CD4-positive, alpha-beta T cell treated with Interleukin-15 for 1 hour (primary cell): ENCODE results near the gene CNTN5.
"Not testable (repeated sequence)": the region's sequence is repeated elsewhere in the genome, so short reads cannot be mapped to it uniquely, and the experiment has no call there.

Source experiments
- DNase-seq: peaks from one replicate; pipeline ENCODE4 v3.0.0-alpha.2; 2020

CNTN5 gene

DNA sequence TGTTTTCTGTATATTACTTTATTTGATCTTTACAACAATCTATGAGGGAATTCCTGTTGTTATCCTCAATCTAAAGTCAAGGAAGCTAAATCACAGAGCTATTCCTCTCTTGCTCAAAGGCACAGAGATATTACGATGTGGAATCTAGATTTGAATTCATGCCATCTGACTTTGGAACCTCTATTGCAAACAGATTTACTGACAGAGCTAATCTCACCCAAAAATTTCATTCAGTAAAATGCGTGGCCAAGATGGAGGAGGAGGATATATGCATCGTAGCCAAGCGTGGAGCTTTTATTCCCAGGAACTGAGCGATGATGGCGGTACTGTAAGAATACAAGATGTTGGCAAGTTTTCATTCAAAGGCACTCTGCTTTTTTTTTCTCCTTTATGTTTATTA, 791.8 kb downstream of the CNTN5 start:
- no peak for DNase-seq

DNA sequence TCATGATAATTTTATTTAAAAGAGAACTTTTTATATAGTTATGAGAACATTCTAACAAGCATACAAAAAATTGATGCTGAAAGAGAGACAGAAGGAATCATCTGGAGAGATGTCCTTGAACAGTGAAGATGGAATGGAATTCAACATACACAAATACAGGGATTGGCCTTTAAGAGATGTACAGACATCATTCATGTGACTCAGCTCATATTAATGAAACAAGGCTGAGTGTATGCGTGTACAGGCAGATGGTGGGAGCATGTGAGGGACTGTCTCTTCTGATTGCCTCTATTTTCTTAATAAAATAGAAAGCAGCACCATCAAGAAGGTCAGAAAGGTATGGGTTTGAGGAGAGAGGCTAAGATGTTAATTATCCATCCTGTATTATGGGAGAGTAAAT, 793.3 kb downstream of the CNTN5 start:
- DNase-seq: no peak

DNA sequence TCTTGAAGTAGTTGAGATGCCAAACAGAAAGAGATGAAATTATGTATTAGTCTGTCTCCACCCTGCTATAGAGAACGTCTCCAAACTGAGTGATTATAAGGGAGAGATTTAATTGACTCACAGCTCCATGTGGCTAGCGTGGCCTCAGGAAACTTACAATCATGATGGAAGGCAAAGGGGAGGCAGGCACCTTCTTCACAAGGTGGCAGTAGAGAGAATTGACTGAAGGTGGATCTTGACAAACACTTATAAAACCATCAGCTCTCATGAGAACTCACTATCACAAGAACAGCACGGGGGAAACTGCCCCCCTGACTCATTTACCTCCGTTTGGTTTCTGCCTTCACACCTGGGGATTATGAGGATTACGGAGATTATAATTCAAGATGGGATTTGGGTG, 794.0 kb downstream of the CNTN5 start:
- DNase-seq: no peak

DNA sequence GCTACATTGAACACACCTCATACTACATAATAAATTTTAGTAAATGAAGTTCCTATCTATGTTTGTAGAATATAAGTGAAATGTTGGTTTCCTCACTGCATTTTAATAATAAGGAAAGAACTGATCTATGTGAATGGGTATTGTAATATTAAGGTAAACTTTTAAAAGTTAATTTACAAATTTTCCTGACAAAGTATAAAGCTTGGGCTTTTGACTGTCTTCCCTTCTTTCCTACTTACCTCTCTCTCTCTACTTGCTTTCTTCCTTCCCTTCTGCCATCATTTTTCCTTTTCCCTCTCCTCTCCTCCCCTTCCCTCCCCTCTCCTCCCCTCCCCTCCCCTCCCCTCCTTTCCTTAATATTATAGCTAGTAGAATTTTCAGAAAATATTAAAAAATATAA, 798.2 kb downstream of the CNTN5 start:
- no peak for DNase-seq

DNA sequence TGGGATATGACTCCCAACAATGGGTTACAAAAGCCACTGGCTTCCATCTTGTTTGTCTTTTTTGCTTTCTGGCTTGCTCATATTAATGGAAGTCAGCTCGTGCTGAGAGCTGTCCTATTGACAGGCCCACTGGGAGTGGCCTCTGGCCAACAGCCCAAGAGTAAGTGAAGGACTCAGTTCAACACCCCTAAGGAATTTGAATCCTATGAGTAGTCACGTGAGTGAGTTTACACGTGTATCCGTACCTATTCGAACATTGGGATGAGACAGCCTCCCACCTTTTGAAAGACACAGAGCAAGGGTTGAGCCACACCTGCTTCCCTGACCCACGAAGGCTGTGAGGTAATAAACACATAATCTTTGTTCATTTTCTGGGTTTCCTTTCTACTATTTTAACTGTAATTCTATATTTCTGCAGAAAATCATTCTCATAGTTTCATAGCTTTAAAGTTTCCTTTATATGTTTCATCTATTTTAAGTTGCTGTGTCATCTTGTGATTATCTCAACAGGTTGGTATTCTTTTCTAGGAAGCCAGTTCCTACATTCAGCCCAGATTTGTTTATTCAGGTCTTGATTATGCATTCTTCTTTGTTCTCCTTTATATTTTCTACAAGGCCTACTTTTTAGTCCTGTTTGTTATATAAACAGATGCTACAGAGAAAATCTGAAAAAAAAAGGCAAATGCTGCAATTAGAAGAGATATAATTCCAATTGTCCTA, 802.3 kb downstream of the CNTN5 start:
- DNase-seq: no peak

DNA sequence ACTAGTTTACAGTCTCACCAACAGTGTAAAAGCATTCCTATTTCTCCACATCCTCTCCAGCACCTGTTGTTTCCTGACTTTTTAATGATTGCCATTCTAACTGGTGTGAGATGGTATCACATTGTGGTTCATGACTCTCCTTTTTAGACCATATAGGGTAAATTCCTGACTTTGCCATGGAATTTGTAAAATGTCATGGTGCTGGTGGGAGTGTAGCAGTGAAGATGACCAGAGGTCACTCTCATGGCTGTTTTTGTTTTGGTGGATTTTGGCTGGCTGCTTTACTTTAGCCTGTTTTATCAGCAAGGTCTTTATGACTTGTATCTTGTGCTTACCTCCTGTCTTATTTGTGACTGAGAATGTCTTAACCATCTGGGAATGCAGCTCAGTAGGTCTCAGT, 816.0 kb downstream of the CNTN5 start:
- DNase-seq: not testable (repeated sequence)

DNA sequence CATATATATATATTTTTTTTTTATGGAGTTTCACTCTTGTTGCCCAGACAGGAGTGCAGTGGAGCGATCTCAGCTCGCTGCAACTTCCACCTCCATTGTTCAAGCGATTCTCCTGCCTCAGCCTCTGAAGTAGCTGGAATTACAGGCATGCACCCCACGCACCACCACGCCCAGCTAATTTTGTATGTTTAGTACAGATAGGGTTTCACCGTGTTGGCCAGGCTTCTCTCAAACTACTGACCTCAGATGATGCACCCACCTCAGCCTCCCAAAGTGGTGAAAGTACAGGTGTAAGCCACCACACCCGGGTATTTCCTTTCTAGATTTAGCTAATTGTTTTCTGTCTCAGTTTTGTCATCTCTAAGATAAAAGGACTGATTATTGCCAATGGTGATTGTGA, 821.1 kb downstream of the CNTN5 start:
- DNase-seq: no peak

DNA sequence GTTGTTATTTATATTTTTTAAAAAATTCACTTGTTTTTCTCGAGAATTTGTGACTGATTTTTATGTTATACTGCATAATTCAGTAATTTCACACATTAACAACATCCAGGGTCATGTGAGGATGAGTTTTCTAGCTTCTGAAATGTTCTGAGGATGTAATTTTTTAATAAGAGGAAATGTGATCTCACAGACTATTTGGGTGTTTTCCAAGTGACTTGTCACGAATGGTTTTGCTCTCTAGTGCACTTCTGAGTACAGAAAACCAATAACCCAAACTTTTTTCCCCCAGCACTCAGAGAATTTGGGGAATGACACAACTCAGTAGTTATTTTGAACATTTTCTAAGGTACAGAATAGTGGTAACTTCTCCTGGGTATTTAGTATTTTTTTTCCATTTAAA, 845.2 kb downstream of the CNTN5 start:
- DNase-seq: no peak

DNA sequence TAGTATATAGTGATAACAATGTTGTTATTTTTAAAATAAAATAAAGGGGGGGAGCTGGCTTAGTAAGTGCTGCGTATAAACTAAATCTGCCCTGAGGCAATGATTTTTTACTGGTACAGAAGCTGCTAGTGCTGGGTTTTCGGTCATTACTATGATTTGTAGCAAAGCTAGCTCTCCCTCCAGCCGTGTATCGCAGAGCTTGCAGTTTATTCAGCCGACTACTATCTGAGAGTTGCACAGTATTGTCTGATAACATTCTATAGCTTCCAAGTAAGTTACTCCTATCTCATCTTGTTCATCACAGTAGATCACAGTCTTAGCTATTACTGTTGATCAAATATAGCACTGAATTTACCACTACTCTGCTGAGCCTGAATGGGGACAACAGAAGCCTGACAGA, 860.9 kb downstream of the CNTN5 start:
- no peak for DNase-seq

DNA sequence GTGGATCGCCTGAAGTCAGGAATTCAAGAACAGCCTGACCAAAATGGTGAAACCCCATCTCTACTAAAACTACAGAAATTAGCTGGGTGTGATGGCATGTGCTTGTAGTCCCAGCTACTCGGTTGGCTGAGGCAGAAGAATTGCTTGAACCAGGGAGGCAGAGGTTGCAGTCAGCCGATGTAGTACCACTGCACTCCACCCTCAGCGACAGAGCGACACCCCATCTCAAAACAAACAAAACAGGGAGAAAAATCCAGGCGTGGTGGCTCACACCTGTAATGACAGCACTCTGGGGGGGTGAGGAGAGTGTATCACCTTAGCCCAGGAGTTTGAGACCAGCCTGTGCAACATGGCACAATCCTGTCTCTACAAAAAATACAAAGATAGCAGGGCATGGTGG, 864.0 kb downstream of the CNTN5 start:
- no peak for DNase-seq

DNA sequence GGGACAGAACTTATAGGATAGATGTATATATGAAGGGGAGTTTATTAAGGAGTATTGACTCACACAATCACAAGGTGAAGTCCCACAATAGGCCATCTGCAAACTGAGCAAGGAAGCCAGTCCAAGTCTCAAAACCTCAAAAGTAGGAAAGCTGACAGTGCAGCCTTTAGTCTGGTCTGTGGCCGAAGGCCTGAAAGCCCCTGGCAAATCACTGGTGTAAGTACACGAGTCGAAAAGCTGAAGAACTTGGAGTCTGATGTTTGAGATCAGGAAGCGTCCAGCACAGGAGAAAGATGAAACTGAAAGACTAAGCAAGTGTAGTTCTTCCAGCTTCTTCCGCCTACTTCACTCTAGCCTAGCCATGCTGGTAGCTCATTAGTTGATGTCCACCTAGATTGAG, 866.7 kb downstream of the CNTN5 start:
- no peak for DNase-seq

DNA sequence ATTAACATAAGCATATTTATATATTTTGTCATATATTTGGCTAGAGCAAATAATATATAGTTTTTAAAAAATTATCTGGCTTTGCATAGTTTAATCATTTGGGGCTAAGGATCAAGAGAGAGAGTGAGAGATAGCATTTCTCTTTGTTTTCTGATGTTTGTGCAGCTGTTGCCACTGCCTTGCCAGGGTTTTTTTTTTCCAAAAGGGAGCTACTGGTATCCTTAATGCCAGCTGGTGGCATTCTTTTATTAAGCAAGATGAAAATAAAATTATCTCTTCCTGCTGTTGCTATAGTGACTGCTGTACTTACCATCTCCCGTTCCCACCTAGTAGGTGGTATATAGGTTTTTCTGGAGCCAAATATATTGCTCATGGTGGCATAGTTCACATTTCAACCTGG, 873.1 kb downstream of the CNTN5 start:
- DNase-seq: no peak

DNA sequence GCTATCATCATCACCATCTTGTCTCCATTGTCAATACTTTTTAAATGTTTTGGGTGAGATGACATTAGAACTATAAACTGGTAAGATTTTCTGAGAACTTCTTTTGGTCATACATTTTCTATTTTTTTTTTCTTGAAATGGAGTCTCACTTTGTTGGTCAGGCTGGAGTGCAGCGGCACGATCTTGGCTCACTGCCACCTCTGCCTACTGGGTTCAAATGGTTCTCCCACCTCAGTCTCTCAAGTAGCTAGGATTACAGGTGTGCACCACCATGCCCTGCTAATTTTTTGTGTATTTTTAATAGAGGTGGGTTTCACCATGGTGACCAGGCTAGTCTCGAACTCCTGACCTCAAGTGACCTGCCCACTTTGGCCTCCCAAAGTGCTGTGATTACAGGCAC, 880.4 kb downstream of the CNTN5 start:
- no peak for DNase-seq

DNA sequence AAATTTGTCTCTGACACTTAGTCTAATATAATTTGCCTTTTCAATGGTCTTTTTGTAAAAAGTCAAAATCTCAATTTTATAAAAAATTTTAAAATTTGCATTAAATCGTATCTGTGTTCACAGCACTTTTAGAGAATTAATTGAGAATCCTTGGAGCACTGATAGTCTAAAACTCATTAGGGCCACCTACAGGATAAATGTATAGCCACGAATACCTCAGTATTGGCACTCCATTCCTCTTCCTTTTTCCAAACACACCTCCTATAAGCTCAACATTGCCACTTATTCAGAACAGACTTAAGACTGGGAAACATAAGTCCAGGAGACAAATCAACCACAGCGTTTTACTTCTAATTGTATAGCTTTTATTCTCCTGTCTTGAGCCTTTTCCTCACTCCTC, 890.4 kb downstream of the CNTN5 start:
- no peak for DNase-seq

DNA sequence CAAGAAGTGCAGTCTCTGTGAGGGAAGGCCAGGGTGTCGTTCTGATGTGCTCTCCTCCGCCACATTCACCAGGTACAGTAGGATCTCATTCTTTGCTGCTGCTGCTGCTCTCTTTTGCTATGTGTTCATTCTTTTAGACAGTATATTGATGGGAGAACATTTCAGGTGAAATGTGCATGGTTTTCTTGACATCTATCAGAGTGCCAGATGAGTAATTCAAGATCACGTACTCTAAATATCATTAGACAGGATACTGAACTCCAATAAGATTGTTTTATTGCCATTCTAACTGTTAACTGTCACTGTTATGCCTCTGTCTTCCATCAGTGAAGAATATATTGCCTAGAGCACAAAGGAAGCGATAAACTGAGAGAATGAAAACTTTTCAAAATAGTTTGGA, 895.3 kb downstream of the CNTN5 start:
- DNase-seq: no peak

DNA sequence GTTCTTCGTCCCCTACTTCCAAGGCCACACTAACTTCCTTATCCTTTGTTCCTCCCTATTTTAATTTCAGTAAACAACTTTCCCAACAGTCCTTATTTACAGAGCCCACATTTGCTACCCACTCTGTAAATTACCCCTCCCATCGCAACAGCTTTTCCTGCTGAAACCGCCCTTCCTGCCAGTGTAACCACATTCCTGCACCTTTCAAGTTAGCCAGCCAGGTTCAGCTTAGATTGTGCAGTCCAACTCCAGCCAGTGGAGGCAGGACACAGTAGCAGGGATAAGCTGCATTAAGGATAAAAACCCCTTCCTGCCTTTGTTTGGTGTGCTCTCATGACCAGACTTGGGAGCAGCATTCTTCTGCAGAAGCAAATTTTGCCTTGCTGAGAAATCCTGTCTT, 898.0 kb downstream of the CNTN5 start:
- no peak for DNase-seq

DNA sequence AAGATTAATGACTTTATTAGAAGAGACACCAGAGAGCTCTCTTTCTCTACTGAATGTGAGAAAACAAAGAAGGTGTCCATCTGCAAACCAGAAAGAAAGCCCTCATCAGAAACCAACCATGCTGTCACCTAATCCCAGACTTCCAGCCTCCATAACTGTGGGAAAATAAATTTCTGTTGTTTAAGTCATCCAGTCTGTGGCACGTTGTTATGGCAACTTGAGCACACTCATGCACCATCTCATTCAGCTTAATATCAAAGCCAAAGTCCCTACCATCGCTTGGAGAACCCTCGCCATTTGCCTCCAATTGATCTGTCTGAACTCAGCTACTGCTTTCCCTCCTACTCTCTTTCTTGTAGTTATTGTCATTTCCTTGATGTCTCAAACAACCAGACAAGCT, 900.2 kb downstream of the CNTN5 start:
- no peak for DNase-seq

DNA sequence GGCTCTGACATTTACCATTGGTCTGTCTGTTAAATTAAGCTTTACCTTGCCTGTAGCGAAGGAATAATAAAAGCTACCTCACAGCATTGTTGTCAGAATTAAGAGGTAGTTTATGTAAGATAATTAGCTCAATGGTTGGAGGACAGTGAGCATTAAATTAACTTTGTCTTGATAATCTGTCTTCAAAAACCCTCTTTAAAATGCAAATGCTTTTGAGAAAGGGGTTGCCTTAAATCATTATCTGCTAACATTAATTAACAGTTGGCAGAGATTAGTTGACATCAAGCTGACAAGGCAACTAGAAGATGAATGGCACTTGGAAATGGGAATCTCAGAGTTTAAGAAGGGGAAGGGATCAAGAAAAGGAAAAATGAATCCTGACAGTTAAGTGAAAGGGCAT, 905.2 kb downstream of the CNTN5 start:
- no peak for DNase-seq

DNA sequence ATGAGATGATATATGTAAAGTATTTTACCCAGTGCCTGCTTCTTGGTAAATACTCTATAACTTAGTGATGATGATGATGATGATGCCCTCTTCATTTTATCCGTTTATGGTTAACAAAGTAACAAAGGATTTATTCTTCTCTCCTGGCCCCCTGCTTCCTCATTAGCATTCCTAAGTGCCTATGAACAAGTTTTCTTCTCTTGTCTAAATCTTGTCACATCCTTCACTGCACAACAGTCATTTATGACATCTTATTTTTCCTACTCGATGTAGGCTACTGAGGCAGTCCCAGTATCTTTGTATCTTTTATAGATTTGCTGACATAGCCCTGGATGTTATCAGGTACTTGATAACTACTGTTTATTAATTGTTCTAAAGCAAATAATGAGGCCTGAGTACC, 911.9 kb downstream of the CNTN5 start:
- no peak for DNase-seq

DNA sequence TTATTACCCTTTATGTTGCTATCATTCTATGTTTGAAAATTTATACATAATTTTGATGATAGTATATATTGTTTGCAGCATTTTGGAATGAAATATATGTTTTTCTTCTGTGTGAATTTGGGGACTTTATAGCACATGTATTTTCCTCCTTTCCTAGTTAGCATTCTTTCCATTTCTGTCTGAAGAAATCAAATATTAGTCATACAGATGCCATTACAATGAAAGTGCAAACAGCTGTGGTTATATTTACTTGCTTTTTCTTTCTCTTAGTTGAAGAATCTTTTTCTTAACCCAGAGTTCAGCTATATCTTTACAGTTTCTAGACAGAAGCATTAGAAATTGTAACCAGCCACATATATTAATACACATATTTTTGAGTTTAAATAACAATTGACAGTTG, 913.3 kb downstream of the CNTN5 start:
- no peak for DNase-seq

DNA sequence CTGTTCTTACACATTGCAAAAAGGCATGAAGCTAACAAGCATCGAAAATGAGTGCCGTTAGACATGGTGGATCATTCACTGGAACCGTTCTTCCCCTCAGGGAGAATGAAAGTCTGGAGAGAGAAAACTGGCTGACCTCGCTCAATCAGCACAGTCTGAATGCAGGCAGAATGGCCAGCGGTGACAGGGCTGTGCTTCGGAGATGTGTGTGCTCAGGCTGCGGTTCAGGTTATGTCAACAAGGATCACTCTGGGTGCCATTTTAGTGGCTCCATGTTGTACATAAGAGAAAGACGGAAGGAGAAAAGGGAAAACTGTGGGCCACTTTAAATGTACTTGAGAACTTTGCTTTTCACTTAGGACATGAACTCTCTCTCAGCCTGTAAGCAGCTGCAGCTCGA, 916.6 kb downstream of the CNTN5 start:
- no peak for DNase-seq

DNA sequence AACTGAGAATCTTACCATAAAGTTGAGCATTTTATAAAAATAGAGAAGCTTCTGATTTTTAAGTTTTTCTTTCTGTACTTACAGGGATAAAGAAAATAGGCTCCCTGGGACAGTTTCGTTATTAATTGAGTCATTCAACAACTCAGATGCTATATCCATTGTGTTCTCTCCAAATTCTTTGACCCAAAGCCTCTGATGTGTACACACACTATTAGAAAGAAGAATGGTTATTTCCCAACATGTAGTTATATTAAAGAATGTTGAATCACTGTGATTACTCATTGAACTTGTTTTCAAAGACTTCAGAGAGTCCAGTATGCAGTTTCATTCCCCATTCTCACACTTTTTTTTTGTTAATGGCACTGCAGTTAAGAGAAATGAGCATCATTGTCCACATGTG, 932.1 kb downstream of the CNTN5 start:
- DNase-seq: no peak

DNA sequence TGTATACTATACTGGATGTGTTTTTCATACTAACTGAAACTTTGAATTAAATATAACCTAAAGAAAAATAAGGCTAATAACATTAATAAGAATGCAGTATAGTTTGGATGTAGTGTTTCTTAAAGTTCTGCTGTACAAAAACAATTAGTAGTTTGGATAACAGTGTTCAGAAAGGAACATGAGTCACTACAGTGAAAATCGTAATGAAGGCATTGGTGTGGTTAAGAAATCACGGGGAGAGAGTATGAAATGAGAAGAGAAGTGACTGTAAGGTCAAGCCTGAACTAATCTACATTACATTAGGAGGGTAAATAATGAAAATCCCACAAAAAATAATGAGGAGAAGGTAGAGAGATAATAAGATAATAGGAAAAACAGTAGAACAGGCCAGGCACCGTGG, 939.8 kb downstream of the CNTN5 start:
- DNase-seq: no peak

DNA sequence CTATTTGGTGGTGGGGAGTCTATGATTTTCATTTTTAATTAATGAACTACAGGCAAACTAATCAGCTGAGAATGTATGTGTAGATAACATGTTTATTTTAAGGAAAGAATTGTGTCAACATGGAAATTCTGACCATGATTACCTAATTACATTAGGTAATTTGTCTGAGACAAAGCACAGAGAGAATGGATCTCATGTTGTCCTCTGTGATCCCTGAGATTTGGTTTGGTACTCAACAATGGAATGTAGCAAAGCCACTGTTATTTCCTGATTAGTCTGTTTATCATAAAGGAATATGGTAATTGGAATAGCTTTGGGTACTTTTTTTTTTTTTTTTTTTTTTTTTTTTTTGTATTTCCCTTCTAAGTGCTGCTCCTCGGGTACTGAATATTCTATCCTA, 947.6 kb downstream of the CNTN5 start:
- no peak for DNase-seq

DNA sequence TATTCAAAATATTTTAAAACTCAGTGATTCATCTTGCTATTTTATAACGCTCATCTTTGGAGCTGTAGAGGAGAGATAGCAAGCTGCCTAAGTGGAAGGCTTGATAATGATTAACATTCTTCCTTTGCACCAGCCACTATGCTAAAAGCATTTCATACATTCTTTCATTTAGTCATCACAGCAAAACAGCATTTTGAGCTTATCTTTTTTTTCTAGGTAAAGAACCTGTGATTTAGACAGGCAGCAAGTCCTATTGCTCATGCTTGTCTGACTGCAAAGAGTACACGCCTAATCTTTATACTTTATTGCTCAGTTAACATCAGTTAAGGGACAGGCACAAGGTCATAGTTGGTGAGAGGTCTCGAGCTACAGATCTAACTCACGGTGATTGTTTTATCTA, 953.2 kb downstream of the CNTN5 start:
- no peak for DNase-seq

DNA sequence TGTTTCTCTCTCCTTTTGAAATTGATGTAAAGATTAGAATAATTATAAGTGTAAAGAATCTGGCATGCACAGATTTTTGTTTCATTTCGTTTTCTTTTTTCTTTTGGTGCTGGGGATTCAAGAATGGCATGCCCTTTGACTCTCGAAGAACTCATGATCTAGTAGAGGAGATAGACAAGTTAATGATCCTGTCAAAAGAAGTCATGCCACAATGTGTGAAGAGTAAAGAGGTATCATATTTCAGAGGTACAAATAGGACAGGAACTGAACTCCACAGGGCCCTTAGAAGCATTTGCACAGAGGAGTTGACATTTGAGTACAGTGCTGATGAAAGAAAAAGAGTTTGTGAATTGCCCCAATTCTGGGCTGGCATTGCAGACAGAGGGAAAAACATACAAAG, 958.3 kb downstream of the CNTN5 start:
- DNase-seq: no peak
